SK-N-SH (cell line): ENCODE data around the gene MN1.

ENCODE experiments used
- EP300 ChIP-seq, 2 experiments: IDR thresholded peaks; 2 replicates each; pipeline versions ENCODE4 v1.4.0 to v1.6.1; 2012; ENCODE audit warnings: borderline replicate concordance in 1 of 2, low read depth in 1 of 2, low read length in 1 of 2
- JUND ChIP-seq: IDR thresholded peaks from 2 replicates; pipeline ENCODE4 v1.4.0; 2012
- NRF1 ChIP-seq: IDR thresholded peaks from 2 replicates; pipeline ENCODE4 v1.6.1; 2012; ENCODE audit warnings: low read depth, mild to moderate bottlenecking, low read length
- SIN3A ChIP-seq: IDR thresholded peaks from 2 replicates; pipeline ENCODE4 v1.6.1; 2012; ENCODE audit warnings: low read depth, mild to moderate bottlenecking, low read length, moderate library complexity, borderline replicate concordance
- SMC3 ChIP-seq: IDR thresholded peaks from 2 replicates; pipeline ENCODE4 v1.6.1; 2012; ENCODE audit warnings: low read depth, low read length, improper control_type of control experiment
- YY1 ChIP-seq: IDR thresholded peaks from 2 replicates; pipeline ENCODE4 v1.4.0; 2012; ENCODE audit warnings: low read depth, mild to moderate bottlenecking
- TF ChIP-seq, protein P1 (sequence below): fragments of 200-600 bp; sonication (generic); IDR thresholded peaks from 2 replicates; pipeline ENCODE4 v1.6.1; 2017; ENCODE audit warnings: antibody characterized with exemption, mild to moderate bottlenecking, moderate library complexity
- TF ChIP-seq, protein P2 (sequence below): IDR thresholded peaks from 2 replicates; pipeline ENCODE4 v1.4.0; 2012; ENCODE audit warnings: low read depth
- TF ChIP-seq, protein P3 (sequence below): IDR thresholded peaks from 2 replicates; pipeline ENCODE4 v1.4.0; 2012; ENCODE audit warnings: low read depth, borderline replicate concordance

DNA sequence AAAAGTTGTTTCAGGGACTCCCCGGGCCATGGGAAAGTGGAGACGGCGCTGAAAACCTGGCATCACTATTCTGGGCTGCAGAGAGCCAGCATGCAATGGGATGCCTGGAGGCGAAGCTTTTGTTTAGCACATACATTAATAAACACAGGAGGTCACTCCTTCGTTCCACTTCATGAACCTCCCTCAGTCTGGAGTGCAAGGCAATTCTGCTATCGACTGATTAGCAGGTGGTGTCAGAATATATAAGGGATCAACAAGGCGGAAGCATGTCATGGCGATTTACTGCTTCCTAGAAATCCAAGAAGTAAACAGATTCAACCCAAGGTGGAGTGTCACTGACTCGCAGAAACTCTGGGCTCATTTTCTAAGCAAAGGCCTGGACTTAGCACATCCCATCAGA, 45.4 kb upstream of the MN1 start:
- TF ChIP-seq, protein P1, sequence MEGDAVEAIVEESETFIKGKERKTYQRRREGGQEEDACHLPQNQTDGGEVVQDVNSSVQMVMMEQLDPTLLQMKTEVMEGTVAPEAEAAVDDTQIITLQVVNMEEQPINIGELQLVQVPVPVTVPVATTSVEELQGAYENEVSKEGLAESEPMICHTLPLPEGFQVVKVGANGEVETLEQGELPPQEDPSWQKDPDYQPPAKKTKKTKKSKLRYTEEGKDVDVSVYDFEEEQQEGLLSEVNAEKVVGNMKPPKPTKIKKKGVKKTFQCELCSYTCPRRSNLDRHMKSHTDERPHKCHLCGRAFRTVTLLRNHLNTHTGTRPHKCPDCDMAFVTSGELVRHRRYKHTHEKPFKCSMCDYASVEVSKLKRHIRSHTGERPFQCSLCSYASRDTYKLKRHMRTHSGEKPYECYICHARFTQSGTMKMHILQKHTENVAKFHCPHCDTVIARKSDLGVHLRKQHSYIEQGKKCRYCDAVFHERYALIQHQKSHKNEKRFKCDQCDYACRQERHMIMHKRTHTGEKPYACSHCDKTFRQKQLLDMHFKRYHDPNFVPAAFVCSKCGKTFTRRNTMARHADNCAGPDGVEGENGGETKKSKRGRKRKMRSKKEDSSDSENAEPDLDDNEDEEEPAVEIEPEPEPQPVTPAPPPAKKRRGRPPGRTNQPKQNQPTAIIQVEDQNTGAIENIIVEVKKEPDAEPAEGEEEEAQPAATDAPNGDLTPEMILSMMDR, result no peak
- TF ChIP-seq EP300 (IDR thresholded peaks at IDR 0.05; ENCODE audit: borderline replicate concordance in 1 of 2, low read depth in 1 of 2, low read length in 1 of 2) (no peak), SIN3A (no peak), YY1 (no peak), SMC3 (no peak), NRF1 (no peak), JUND (no peak)
- TF ChIP-seq, protein P2, sequence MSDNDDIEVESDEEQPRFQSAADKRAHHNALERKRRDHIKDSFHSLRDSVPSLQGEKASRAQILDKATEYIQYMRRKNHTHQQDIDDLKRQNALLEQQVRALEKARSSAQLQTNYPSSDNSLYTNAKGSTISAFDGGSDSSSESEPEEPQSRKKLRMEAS, result no peak
- TF ChIP-seq, protein P3, sequence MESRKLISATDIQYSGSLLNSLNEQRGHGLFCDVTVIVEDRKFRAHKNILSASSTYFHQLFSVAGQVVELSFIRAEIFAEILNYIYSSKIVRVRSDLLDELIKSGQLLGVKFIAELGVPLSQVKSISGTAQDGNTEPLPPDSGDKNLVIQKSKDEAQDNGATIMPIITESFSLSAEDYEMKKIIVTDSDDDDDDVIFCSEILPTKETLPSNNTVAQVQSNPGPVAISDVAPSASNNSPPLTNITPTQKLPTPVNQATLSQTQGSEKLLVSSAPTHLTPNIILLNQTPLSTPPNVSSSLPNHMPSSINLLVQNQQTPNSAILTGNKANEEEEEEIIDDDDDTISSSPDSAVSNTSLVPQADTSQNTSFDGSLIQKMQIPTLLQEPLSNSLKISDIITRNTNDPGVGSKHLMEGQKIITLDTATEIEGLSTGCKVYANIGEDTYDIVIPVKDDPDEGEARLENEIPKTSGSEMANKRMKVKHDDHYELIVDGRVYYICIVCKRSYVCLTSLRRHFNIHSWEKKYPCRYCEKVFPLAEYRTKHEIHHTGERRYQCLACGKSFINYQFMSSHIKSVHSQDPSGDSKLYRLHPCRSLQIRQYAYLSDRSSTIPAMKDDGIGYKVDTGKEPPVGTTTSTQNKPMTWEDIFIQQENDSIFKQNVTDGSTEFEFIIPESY, result no peak
